Measurements from ENCODE around the gene ZBTB44. TPM values are rescaled to one million over a fixed set of nuclear protein-coding genes. Genes with fewer than 3 reads are reported as not detected.
A peak's percentile ranks its signal among the peaks of the same experiment; 100 is the strongest.
"Not testable (repeated sequence)": the region's sequence is repeated elsewhere in the genome, so short reads cannot be mapped to it uniquely, and the experiment has no call there.

ZBTB44 gene
- total and polyA plus RNA-seq, 8 donors: 34.1 to 53.7 (median 42.7) TPM

GRCh38 chr11:130237282-130238006 lies 77.3 kb downstream of the ZBTB44 start:
- intact Hi-C loops (cut with DNase I): no loop called here
- Histone ChIP-seq H3K4me1 (no peaks in the 10 kb centered on the region), H3K36me3 (peaks cover 0 to 25% of the 10 kb centered on the region in 2 donors), H3K4me3 (no peak overlapping the region), H3K27ac (no peak overlapping the region), H3K27me3 (no peaks in the 10 kb centered on the region), H3K9me3 (no peaks in the 10 kb centered on the region)
- ATAC-seq (no peak), DNase-seq (no peak)
- TF ChIP-seq CTCF (IDR thresholded peaks at IDR 0.05): no peak

- no peaks in the 10 kb centered on the region for H3K4me1 ChIP-seq
- H3K9me3 ChIP-seq: no peaks in the 10 kb centered on the region
- DNase-seq (no peak), ATAC-seq (no peak)
- intact Hi-C loops (cut with DNase I): no loop called here
- H3K27me3 ChIP-seq: no peaks in the 10 kb centered on the region
- no peak overlapping the region for H3K27ac ChIP-seq
- TF ChIP-seq CTCF (IDR thresholded peaks at IDR 0.05): no peak
- no peak overlapping the region for H3K4me3 ChIP-seq
- peaks cover 0 to 25% of the 10 kb centered on the region in 2 donors for H3K36me3 ChIP-seq
Observed at GRCh38 chr11:130234315-130234714, 80.4 kb downstream of the ZBTB44 start.

GRCh38 chr11:130233888-130234287 lies 80.8 kb downstream of the ZBTB44 start:
- peaks cover 0 to 25% of the 10 kb centered on the region in 2 donors for H3K36me3 ChIP-seq
- H3K4me3 ChIP-seq; H3K27ac ChIP-seq; intact Hi-C loops (cut with DNase I); H3K9me3 ChIP-seq; H3K4me1 ChIP-seq; DNase-seq; H3K27me3 ChIP-seq; ATAC-seq: not testable (repeated sequence)

- DNase-seq; intact Hi-C loops (cut with DNase I); H3K9me3 ChIP-seq; H3K4me1 ChIP-seq; H3K27me3 ChIP-seq; H3K27ac ChIP-seq; ATAC-seq; H3K4me3 ChIP-seq: not testable (repeated sequence)
- peaks cover 0 to 24% of the 10 kb centered on the region in 2 donors for H3K36me3 ChIP-seq
Observed at GRCh38 chr11:130233486-130233885, 81.2 kb downstream of the ZBTB44 start.

- ATAC-seq (no peak), DNase-seq (no peak)
- no peaks in the 10 kb centered on the region for H3K4me1 ChIP-seq
- no peak for TF ChIP-seq CTCF (IDR thresholded peaks at IDR 0.05)
- intact Hi-C loops (cut with DNase I): no loop called here
- H3K9me3 ChIP-seq: no peaks in the 10 kb centered on the region
- no peak overlapping the region for H3K4me3 ChIP-seq
- H3K27ac ChIP-seq: no peak overlapping the region
- no peaks in the 10 kb centered on the region for H3K36me3 ChIP-seq
- no peaks in the 10 kb centered on the region for H3K27me3 ChIP-seq
Observed at GRCh38 chr11:130227373-130227772, 87.3 kb downstream of the ZBTB44 start.

GRCh38 chr11:130223291-130223971 lies 91.3 kb downstream of the ZBTB44 start:
- Histone ChIP-seq H3K4me3 (no peak overlapping the region), H3K9me3 (no peaks in the 10 kb centered on the region), H3K27me3 (no peaks in the 10 kb centered on the region), H3K36me3 (no peaks in the 10 kb centered on the region), H3K27ac (no peak overlapping the region), H3K4me1 (no peaks in the 10 kb centered on the region)
- ATAC-seq: peak; percentile 80
- intact Hi-C loops (cut with DNase I): no loop called here
- no peak for TF ChIP-seq CTCF (IDR thresholded peaks at IDR 0.05)
- DNase-seq: peak in 1 of 4 donors; percentile 12

Measured in left lung (tissue), 10 donors.